Activated CD4-positive, alpha-beta T cell treated with anti-CD3 and anti-CD28 coated beads for 4 hours (primary cell): ENCODE measurements around the gene FMN2.
"Not testable (repeated sequence)": the region's sequence is repeated elsewhere in the genome, so short reads cannot be mapped to it uniquely, and the experiment has no call there.

ENCODE experiments used
- DNase-seq, 2 donors: peaks; one replicate each; pipeline ENCODE4 v3.0.0-alpha.2; 2020

The FMN2 gene

GRCh38 chr1:240145120-240145519 lies 53.4 kb downstream of the FMN2 start:
- no peak for DNase-seq

DNA sequence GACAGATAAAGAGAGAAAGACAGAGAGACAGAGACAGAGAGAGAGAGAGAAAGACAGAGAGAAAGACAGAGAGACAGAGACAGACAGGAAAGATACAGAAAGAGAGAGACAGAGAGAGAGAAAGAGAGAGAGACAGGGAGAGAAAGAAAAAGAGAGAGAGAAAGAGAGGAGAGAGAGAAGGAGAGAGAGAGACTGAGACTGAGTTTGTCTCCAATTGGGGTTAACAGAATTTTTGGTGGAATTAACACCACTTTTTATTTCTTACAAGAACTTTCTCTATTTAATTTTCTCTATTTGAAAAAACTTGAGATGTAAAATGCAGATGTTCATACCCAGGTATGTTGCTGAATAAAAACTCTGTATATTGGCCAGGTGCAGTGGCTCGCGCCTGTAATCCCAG lies 56.6 kb downstream of the FMN2 start:
- no peak for DNase-seq

GRCh38 chr1:240149484-240150094 lies 57.9 kb downstream of the FMN2 start:
- no peak for DNase-seq

DNA sequence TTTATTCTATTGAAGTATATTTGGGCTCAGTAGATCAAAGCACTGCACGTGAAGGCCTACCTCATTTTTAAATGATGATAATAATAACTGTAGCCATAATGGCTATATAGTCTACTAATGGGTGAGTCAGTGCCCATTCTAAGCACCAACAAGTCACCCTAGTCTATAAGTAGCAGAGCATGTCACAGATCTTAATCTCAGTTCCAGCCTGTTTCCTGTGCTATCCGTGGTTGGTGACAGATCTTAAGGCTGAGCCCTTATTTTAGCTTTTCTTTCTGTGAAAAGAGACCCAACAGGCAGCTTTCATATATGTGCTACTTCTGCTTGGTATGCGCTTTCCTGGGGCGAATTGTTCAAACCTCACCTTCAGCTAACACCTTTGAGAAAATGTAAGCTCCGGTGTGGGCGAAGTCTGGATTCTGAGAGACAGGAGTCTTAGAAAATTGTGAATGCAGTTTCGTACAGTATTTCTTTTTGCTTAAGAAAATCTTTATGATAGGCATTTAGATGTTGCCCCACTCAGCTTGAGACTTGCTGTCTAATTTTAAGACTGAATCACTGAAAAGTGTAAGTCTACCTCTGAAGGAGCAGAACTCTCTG lies 59.6 kb downstream of the FMN2 start:
- no peak for DNase-seq

DNA sequence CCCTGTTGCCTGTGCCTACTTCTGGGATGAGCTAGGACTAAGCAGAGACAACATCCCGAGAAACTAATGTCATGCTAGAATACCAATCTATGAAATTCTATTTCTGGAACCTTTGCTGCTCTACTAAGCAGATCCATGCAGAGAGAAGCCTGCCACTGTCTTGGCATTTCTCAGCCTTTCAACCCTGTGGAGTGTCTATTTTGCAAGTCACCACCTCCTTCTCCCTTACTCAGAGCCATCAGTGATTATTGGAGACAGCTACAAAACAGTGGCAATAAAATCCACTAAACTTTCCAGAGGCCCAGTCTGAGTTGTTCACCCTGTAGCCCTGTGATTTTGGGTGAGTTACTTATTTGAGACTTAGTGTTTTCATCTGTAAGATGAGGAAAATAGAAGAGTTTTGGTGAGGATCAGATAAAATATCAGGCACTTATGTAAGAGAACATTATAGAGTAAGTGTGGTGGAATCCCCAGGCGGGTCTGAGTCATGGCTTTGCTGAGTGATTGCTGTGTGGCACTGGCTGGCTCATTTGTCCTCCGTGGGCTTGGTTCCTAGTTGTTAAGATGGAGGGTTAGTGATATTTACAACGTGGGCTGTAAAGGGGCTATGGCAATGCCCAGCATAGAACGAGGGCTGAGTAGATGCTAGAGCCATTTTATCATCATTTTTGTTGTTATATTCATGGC lies 61.1 kb downstream of the FMN2 start:
- no peak for DNase-seq

DNA sequence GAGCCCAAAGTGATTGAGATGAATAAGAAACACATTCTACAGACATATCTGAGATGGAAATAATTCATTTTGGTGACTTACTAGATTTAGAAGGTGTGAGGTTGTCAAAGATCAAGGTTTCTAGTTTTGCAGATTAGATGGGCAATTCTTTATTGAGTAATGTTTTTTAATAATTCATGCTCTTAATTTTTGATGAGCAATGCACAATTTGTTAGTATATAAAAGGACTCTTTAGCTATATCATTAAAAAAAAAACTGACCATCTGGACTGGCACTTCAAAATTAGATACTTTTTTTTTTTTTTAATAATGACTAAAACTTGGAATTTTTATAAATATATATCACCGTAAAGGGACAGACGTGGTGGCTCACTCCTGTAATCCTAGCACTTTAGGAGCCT lies 63.9 kb downstream of the FMN2 start:
- DNase-seq = no peak

DNA sequence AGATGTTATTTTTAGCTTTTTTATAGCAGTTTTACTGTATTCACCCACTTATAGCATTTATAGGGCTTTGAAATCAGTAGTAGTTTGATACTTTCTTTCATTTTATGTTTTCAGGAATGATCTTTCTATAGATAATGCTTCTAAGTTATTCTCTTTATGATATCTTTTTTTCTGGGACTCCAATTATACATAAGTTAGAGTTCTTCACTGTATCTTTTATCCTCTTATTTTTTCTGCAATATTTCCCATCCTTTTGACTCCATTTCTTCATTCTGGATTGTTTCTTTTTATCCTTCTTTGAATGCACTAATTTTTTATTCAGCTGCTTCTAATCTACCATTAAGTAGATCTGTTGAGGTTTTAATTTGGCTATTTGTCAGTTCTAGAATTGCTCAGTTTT lies 73.1 kb downstream of the FMN2 start:
- DNase-seq = no peak

GRCh38 chr1:240169188-240169587 lies 77.5 kb downstream of the FMN2 start:
- DNase-seq = no peak

- DNase-seq = no peak
Measured at GRCh38 chr1:240170266-240170665, 78.6 kb downstream of the FMN2 start.

DNA sequence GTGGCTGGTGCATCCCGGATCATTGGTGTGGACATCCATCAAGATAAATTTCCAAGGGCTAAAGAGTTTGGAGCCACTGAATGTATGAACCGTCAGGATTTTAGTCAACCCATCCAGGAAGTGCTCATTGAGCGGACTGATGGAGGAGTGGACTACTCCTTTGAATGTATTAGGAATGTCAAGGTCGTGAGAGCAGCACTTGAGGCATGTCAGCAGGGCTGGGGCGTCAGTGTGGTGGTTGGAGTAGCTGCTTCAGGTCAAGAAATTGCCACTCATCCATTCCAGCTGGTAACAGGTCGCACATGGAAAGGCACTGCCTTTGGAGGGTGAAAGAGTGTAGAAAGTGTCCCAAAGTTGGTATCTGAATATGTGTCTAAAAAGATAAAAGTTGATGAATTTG lies 79.1 kb downstream of the FMN2 start:
- DNase-seq = no peak

GRCh38 chr1:240171907-240172306 lies 80.2 kb downstream of the FMN2 start:
- DNase-seq = no peak

DNA sequence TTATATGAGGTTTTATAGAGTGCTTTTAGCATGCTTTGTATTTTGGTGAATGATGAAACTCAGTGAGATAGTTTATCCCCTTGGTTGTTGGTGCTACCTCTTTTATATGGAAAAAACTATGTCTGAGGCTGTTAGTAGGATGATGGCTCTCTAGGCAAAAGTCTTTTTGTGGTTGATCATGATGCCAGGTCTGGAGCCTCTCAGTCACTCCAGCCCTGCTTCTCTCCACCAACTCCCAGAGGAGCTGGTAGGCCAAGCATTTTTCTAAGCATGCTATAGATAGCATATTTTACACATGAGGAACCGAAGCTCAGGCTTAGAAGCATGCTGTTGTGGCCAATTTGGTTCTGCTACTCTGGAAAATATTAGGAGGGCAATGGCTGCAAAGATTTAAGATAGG lies 82.2 kb downstream of the FMN2 start:
- no peak for DNase-seq

DNA sequence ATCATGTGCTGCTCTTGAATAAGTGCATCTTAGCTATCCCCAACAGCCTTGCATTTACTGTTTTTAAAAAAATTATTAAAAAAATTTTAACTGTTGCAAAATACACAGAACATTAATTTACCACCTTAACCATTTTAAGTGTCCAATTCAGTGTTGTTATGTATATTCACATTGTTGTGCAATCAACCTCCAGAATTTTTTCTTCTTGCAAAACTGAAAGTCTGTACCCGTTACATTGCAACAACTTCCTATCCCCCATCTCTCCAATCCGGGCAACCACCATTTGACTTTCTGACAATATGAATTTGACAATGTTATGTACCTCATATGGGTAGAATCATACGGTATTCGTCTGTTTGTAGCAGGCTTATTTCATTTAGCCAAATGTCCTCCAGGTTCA lies 83.1 kb downstream of the FMN2 start:
- DNase-seq = no peak

- DNase-seq = no peak
Measured at GRCh38 chr1:240178366-240178765, 86.7 kb downstream of the FMN2 start.

- DNase-seq = not testable (repeated sequence)
Measured at GRCh38 chr1:240184682-240185081, 93.0 kb downstream of the FMN2 start.

DNA sequence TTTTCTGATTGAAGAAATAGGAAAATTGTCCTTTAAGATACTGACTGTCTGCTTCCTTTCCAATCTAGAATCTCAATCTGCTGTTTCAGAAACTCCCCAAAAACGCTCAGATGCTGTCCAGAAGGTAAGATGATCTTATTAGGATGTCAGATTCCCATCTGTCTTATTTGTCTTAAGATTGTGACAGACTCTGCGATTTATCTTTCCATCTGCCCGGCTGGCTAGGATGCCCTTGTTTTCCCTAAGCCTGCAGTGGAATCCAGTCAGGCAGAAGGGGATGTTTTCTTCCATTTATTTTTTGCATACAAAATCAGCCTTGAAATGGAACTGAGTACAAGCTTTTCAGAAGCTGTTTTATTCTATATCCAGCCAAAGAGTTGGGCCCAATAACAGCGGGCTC lies 96.5 kb downstream of the FMN2 start:
- DNase-seq = no peak

DNA sequence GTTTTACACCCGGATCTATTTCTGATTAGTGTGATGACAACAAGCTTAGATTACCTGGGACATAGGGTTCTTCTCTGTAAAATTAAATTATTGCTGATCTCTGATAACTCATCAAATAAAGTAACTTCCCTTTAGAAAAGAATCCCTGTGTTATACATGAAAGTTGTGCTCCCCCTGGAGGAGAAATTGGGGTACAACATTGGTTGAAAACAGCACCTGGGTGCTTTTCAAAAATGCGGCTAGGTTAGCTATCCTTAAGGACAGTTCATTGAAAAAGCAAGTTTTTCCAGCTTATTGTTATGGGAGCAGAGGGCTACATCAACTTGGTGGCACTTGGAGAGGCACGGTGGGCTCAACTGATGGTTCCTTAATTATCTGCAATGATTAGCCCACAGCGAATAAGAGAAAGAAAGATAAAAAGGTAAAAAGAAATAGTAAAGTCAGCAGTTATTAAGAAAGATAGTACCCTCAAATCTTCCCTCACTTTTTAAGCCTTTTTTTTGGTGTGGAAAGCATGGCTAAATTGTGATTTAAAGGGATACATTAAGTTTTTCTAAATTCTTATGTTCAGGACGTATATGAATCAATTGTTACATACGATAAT lies 97.8 kb downstream of the FMN2 start:
- DNase-seq = peak in 1 of 2 donors; percentile 6

DNA sequence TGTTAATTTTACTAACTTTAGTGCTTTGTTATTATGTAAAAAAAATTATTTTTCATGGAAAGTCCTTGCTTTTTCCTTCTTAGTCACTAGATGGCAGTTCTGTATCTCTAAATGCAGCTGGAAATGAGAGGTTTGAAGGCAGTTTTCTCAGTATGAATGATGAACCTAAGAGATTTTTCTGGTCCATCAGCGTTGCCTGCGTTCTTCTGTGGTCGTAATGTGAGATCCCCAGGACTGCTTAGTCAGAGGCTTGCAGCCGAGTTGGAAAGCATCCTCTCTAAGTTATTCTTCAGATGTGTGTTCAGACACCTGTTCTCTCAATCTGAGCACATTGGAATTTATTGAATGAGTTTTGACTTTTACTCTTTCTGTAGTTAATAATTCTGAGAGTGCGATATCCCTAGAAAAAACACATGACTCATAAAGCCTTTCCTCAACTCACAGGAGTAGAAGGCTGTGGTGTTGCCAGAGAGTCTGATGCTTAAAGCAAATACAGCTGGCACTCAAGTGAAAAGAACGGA lies 99.3 kb downstream of the FMN2 start:
- DNase-seq = no peak

DNA sequence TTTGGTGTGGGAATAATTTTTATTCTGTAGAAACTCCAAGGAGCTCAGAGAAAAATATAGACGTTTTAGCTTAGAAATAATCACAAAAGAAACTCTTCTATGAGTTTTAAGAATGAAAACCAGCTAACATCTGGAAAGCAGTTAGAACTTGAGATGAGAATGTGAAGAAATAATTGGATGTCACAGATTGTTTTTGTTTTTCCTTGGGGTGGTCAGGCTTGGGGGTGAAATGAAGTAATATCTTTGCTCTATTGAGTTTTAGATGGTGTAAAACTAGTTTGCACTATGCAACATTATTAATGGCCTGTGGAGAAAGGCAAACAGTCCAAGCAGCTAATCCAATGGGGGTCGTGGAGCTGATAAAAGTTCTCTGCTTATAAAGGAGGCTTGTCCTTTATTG lies 101.2 kb downstream of the FMN2 start:
- no peak for DNase-seq

- DNase-seq = no peak
Measured at GRCh38 chr1:240193679-240194078, 102.0 kb downstream of the FMN2 start.

DNA sequence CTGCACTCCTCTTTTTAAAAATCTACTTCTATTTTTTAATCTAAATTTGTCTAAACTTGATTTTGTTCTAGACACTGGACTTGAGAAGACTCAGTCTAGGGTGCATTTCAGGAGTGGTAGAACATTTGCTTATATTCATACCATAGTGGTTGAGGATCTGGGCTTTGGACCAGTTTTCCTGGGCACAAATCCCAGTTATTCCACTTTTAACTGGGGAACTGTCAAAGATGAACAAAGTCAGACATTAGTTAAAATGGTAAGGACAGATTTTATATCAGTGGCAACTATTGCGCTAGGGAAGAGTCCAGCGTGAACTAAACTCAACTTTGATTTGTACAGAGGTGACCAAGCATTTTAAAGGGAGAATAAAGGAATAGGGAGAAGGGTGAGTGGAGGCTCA lies 102.4 kb downstream of the FMN2 start:
- no peak for DNase-seq

GRCh38 chr1:240198376-240198775 lies 106.7 kb downstream of the FMN2 start:
- no peak for DNase-seq

DNA sequence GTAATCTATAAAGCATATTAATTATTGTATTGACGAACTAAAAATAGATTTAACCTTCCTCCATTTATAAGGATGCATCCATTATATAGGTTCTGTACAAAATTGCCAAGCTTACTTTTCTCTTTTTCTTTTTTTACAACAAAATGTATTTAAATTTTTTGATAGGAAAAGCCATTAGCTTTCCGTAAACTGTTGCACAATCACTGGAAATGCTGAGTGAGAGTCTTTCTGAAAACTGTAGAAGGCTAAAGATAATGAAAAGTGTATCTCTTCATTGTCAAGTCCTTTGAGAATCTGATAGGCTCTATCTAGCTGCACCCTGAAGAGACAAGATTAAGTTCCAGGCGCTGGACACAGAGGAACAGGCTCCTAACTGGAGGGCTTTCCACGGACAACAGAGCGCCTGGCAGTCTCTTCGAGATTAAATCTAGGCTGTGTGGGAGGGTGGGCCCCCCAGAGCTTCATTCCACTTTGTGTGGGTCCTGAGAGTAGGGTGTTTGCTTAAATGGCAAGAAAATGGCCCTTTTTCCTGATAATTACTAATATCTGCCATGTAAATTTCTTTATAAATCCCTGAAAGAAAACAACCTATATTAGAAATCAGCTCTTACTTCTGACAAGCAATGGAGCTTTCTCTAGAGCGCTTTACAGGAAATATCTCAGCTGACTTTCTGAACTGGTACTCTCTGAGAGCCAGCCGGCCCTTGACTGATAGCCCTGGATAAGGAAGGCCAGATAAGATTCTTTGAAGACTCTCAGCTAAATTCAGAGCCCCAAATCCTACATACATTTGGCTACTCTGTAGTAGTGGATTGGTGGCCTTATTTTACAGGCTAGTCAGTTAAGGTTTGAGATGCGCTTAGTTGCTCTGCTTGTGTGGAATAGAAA lies 108.3 kb downstream of the FMN2 start:
- no peak for DNase-seq
